HG02938 (cell line): ENCODE results near the gene RFC1.

ENCODE experiments used
- ATAC-seq: cut with Tn5 transposase; IDR thresholded peaks from one replicate; pipeline ENCODE4 v1.9.1; 2021; ENCODE audit warnings: mild to moderate bottlenecking, moderate library complexity; ENCODE audit not compliant: unreplicated experiment

The RFC1 gene

DNA sequence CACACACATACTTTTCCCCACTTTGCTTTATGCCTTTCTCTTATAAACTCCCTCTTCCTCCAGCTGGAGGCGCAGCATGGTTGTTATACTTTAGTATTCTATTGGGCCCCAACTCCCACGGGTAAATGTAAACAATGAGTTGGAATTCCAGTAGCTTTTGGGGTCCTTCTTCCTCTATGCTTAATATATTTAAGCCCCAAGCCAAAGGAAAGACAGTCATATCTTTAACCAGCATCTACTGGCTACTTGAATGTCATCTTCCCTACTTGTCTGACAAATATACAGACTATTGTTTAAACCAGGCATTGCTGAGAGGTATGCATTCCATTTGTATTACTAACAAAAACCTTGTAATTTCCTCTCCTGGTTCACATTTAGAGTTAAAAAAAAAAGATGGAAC lies 110.9 kb downstream of the RFC1 start:
- ATAC-seq: no peak

DNA sequence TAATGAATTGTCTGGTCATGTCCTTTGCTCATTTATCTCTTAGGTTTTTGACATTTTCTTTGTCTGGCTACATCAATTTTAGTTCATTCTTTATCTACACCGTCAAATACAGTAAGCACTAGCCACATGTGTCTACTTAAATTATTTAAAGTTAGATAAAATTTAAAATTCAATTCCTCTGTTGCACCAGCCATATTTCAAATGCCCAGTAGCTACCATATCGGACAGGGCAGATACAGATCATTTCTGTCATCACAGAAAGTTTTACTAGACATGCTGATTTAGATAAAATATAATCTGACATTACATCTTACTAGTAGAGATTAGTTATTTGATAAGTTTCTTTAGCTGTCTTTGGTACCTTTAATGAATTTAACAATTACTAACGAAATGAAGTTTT lies 122.7 kb downstream of the RFC1 start:
- no peak for ATAC-seq
